Smooth muscle cell (in vitro differentiated cells): Measurements from ENCODE around the gene MUC5B. TPM values are rescaled to one million over a fixed set of nuclear protein-coding genes. Genes with fewer than 3 reads are reported as not detected.

Source experiments
- DNase-seq: peaks from one replicate; lab custom pipeline; 2025; ENCODE audit not compliant: unreplicated experiment; lab: John Stamatoyannopoulos, UW
- H2AFZ ChIP-seq: fragments of 200-600 bp; sonication (generic); 2 replicates; pipeline ENCODE4 v1.6.0; 2016; ENCODE audit warnings: antibody characterized with exemption, low read depth, mild to moderate bottlenecking
- H3F3A ChIP-seq: fragments of 200-600 bp; sonication (generic); 2 replicates; pipeline ENCODE4 v1.6.0; 2017; ENCODE audit warnings: antibody characterized with exemption, low read depth
- H3K27ac ChIP-seq: fragments of 200-600 bp; sonication (generic); 2 replicates; pipeline ENCODE4 v1.5.1; 2016; ENCODE audit warnings: low read depth, mild to moderate bottlenecking
- H3K27me3 ChIP-seq: fragments of 200-600 bp; sonication (generic); 2 replicates; pipeline ENCODE4 v1.6.1; 2016; ENCODE audit warnings: low read depth, mild to moderate bottlenecking
- H3K36me3 ChIP-seq: fragments of 200-600 bp; sonication (generic); 2 replicates; pipeline ENCODE4 v1.5.1; 2016; ENCODE audit warnings: low read depth
- H3K4me1 ChIP-seq: fragments of 200-600 bp; sonication (generic); 2 replicates; pipeline ENCODE4 v1.5.1; 2016; ENCODE audit warnings: low read depth
- H3K4me2 ChIP-seq: fragments of 200-600 bp; sonication (generic); 2 replicates; pipeline ENCODE4 v1.6.0; 2016; ENCODE audit warnings: mild to moderate bottlenecking
- H3K4me3 ChIP-seq: fragments of 200-600 bp; sonication (generic); 2 replicates; pipeline ENCODE4 v1.5.1; 2016; ENCODE audit warnings: mild to moderate bottlenecking
- H3K79me2 ChIP-seq: fragments of 200-600 bp; sonication (generic); 2 replicates; pipeline ENCODE4 v1.6.0; 2016; ENCODE audit warnings: low read depth, mild to moderate bottlenecking
- H3K9ac ChIP-seq: fragments of 200-600 bp; sonication (generic); 2 replicates; pipeline ENCODE4 v1.6.0; 2016; ENCODE audit warnings: low read depth
- H3K9me3 ChIP-seq: fragments of 200-600 bp; sonication (generic); replicated peaks from 2 replicates; pipeline ENCODE4 v1.5.1; 2016; ENCODE audit warnings: low read depth
- H4K20me1 ChIP-seq: fragments of 200-600 bp; sonication (generic); 2 replicates; pipeline ENCODE4 v1.6.0; 2016; ENCODE audit warnings: low read depth
- CTCF ChIP-seq: fragments of 200-600 bp; sonication (generic); IDR thresholded peaks from 2 replicates; pipeline ENCODE4 v1.5.1; 2017; ENCODE audit warnings: borderline replicate concordance, mild to moderate bottlenecking, antibody characterized with exemption; ENCODE audit not compliant: insufficient read depth, poor library complexity, severe bottlenecking
- WGBS: methylation state at CpG from one replicate; pipeline ENCODE4 v1.1.7; 2016; ENCODE audit warnings: low lambda C conversion rate; 5-methylcytosine and 5-hydroxymethylcytosine counted together
- polyA plus RNA-seq: library from polyadenylated mRNA; unstranded; fragments of >200 nt; fragmentation: Nextera tagmentation; extraction: Ambion mirVana; gene quantifications from 2 replicates; pipeline ENCODE4 v1.2.1, GENCODE V29; 2016
- total RNA-seq: library from RNA; depleted of rRNA; stranded (reverse); fragments of >200 nt; gene quantifications from 2 replicates; pipeline ENCODE4 v1.2.3, GENCODE V29; 2014

Gene MUC5B
- total and polyA plus RNA-seq, 2 experiments from 2014 or later: not detected

GRCh38 chr11:1217151-1217550 is 5.7 kb upstream of the MUC5B start:
- Histone ChIP-seq H3K4me2 (no peak overlapping the region), H3K9me3 (no peaks in the 10 kb centered on the region), H2AFZ (no peak overlapping the region), H3K36me3 (no peaks in the 10 kb centered on the region), H3K79me2 (no peaks in the 10 kb centered on the region), H3K4me3 (no peak overlapping the region), H4K20me1 (no peaks in the 10 kb centered on the region), H3F3A (no peaks in the 10 kb centered on the region), H3K27ac (no peak overlapping the region), H3K4me1 (no peaks in the 10 kb centered on the region), H3K27me3 (no peaks in the 10 kb centered on the region), H3K9ac (no peak overlapping the region)
- TF ChIP-seq CTCF: no peak
- no peak for DNase-seq
- 95% methylated on average over 17 of the region's 17 CpGs for WGBS

- no peak overlapping the region for H3K9ac ChIP-seq
- no peaks in the 10 kb centered on the region for H4K20me1 ChIP-seq
- no peak overlapping the region for H3K4me2 ChIP-seq
- no peaks in the 10 kb centered on the region for H3K4me1 ChIP-seq
- no peaks in the 10 kb centered on the region for H3K9me3 ChIP-seq
- H3K79me2 ChIP-seq: no peaks in the 10 kb centered on the region
- H2AFZ ChIP-seq: no peak overlapping the region
- no peak overlapping the region for H3K27ac ChIP-seq
- H3K27me3 ChIP-seq: no peaks in the 10 kb centered on the region
- no peak for DNase-seq
- no peak for TF ChIP-seq CTCF
- no peaks in the 10 kb centered on the region for H3K36me3 ChIP-seq
- H3F3A ChIP-seq: no peaks in the 10 kb centered on the region
- WGBS: 87% methylated on average over 14 of the region's 15 CpGs
- no peak overlapping the region for H3K4me3 ChIP-seq
These were observed 4.5 kb upstream of the MUC5B start for GRCh38 chr11:1218256-1218787.

GRCh38 chr11:1218788-1219445 is 3.9 kb upstream of the MUC5B start:
- 92% methylated on average over 16 of the region's 16 CpGs for WGBS
- Histone ChIP-seq H3K4me1 (no peaks in the 10 kb centered on the region), H2AFZ (no peak overlapping the region), H3K9me3 (no peaks in the 10 kb centered on the region), H3F3A (no peaks in the 10 kb centered on the region), H3K4me2 (no peak overlapping the region), H3K27me3 (no peaks in the 10 kb centered on the region), H3K9ac (no peak overlapping the region), H3K4me3 (no peak overlapping the region), H3K27ac (no peak overlapping the region), H3K79me2 (no peaks in the 10 kb centered on the region), H4K20me1 (no peaks in the 10 kb centered on the region), H3K36me3 (no peaks in the 10 kb centered on the region)
- TF ChIP-seq CTCF: no peak
- DNase-seq: no peak

GRCh38 chr11:1219446-1219833 is 3.4 kb upstream of the MUC5B start:
- no peak for DNase-seq
- Histone ChIP-seq H3K27ac (no peak overlapping the region), H3K4me3 (no peak overlapping the region), H3K36me3 (no peaks in the 10 kb centered on the region), H2AFZ (no peak overlapping the region), H3K9me3 (no peaks in the 10 kb centered on the region), H3K4me1 (no peaks in the 10 kb centered on the region), H3K79me2 (no peaks in the 10 kb centered on the region), H3F3A (no peaks in the 10 kb centered on the region), H3K9ac (no peak overlapping the region), H4K20me1 (no peaks in the 10 kb centered on the region), H3K4me2 (no peak overlapping the region), H3K27me3 (no peaks in the 10 kb centered on the region)
- TF ChIP-seq CTCF: no peak
- WGBS: 90% methylated on average over 7 of the region's 10 CpGs
